Naive thymus-derived CD8-positive, alpha-beta T cell (primary cell): ENCODE measurements around the gene TMPRSS4. TPM values are rescaled to one million over a fixed set of nuclear protein-coding genes. Genes with fewer than 3 reads are reported as not detected.

Source experiments
- ATAC-seq, 2 donors: fragments of 150-1000 bp; cut with Tn5 transposase in 1 of 2; sonication (Bioruptor Pico), chemical (Tn5 transposase) in 1 of 2; 1 replicate in 1 of 2; 2 replicates in 1 of 2; pipeline ENCODE4 v1.10.0; 2021; ENCODE audit warnings: mild to moderate bottlenecking in 2 of 2, moderate library complexity in 2 of 2
- POLR2A ChIA-PET: fragments of 350-600 bp; sonication (Branson Sonifier 250); formaldehyde crosslinking; loops from one replicate; lab custom pipeline; 2021; ENCODE audit warnings: antibody characterized with exemption; lab: Charles Lee
- DNase-seq, 10 donors: peaks; one replicate each; pipeline versions ENCODE4 v3.0.0 to v3.0.0-alpha.2; 2020 to 2022
- H3K27ac Mint-ChIP-seq, 10 donors: one replicate each; pipeline ENCODE4 v1.8.0; 2020 to 2022; ENCODE audit warnings: mild to moderate bottlenecking in 10 of 10, mixed read lengths in 10 of 10, moderate library complexity in 4 of 10, inconsistent platforms in 1 of 10
- H3K27me3 Mint-ChIP-seq, 5 donors: one replicate each; pipeline ENCODE4 v1.8.0; 2021 to 2022; ENCODE audit warnings: mixed read lengths in 5 of 5
- H3K36me3 Mint-ChIP-seq, 3 donors: one replicate each; pipeline ENCODE4 v1.8.0; 2020 to 2022; ENCODE audit warnings: mixed read lengths in 3 of 3, mild to moderate bottlenecking in 2 of 3, inconsistent platforms in 1 of 3
- H3K4me1 Mint-ChIP-seq, 4 donors: one replicate each; pipeline ENCODE4 v1.8.0; 2021 to 2022; ENCODE audit warnings: mixed read lengths in 4 of 4
- H3K4me3 Mint-ChIP-seq, 10 donors: one replicate each; pipeline ENCODE4 v1.8.0; 2020 to 2022; ENCODE audit warnings: mild to moderate bottlenecking in 10 of 10, mixed read lengths in 10 of 10, moderate library complexity in 6 of 10, inconsistent platforms in 1 of 10
- H3K9me3 Mint-ChIP-seq, 9 donors: one replicate each; pipeline ENCODE4 v1.8.0; 2020 to 2022; ENCODE audit warnings: mixed read lengths in 9 of 9, mild to moderate bottlenecking in 3 of 9, inconsistent platforms in 1 of 9, moderate library complexity in 1 of 9
- polyA plus RNA-seq, 3 donors: library from polyadenylated mRNA; unstranded; fragments of 300-500 nt; fragmentation: Illumina TruSeq; gene quantifications; one replicate each; pipeline ENCODE4 v1.2.3, GENCODE V29; 2021
- total RNA-seq, 8 experiments: library from RNA in 2 of 8; stranded (reverse) in 2 of 8; gene quantifications; one replicate each; pipeline ENCODE4 v1.2.3 and lab custom pipeline; 2021 to 2026

The TMPRSS4 gene
- total and polyA plus RNA-seq, 5 experiments from 2014 or later, result not detected

DNA sequence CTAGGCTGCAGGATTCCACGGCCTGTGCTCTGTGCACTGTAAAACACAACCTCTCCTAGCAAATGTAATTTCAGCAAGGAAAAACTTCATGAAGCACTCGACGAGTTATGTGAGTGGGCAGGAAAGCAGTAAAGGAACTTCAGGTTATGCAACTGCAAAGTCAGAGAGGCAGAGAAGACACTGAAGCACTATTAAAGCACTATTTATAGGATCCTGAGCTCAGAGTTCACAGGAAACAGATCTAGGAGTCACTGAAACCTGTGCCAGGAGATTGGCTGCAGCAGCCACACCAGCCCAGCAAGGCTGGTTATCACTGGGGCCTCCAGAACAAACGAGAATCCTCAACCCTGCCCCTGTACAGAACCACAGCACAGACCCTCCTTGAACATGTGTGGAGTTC is 7.4 kb downstream of the TMPRSS4 start:
- H3K4me1 Mint-ChIP-seq, result peaks cover 3 to 15% (median 6%) of the 10 kb centered on the region in 4 donors
- H3K4me3 Mint-ChIP-seq, result no peak overlapping the region
- peaks cover 0 to 22% (median 13%) of the 10 kb centered on the region in 3 donors for H3K36me3 Mint-ChIP-seq
- ATAC-seq, result no peak
- H3K27me3 Mint-ChIP-seq, result peaks cover 0 to 6% (median 0%) of the 10 kb centered on the region in 5 donors
- POLR2A ChIA-PET, result no interaction called here
- no peak for DNase-seq
- H3K27ac Mint-ChIP-seq, result peak overlapping the region in 5 of 10 donors; percentile 15 to 81 (median 68)
- peaks cover 0 to 31% (median 17%) of the 10 kb centered on the region in 9 donors for H3K9me3 Mint-ChIP-seq

DNA sequence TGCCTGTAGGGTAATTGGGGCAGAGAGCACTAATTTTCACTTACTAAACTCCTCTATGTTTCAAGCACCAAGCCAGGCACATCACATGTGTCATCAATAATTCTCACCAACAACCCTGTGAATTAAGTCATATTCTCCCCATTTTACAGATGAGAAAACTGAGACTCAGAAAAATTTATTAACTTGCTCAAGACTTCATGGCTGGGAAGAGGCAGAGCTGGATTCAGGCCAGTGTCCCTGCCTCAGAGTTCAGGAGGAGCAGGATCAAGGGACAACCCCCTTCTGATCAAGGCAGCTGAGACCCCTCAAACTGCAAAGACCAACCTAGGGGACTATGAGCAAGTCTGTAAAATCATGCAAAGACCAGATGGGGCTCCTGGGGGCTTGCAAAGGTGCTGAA is 7.8 kb downstream of the TMPRSS4 start:
- H3K4me1 Mint-ChIP-seq, result peaks cover 3 to 15% (median 6%) of the 10 kb centered on the region in 4 donors
- H3K4me3 Mint-ChIP-seq, result no peak overlapping the region
- H3K9me3 Mint-ChIP-seq, result peaks cover 0 to 32% (median 19%) of the 10 kb centered on the region in 9 donors
- H3K36me3 Mint-ChIP-seq, result peaks cover 0 to 22% (median 13%) of the 10 kb centered on the region in 3 donors
- no peak for DNase-seq
- POLR2A ChIA-PET, result interaction anchor here (0.6 kb wide), 1 partner anchor 32 kb away, joined by 3 read pairs; no protein-coding TSS in a partner anchor
- H3K27me3 Mint-ChIP-seq, result peaks cover 0 to 9% (median 3%) of the 10 kb centered on the region in 5 donors
- ATAC-seq, result no peak
- H3K27ac Mint-ChIP-seq, result no peak overlapping the region

DNA sequence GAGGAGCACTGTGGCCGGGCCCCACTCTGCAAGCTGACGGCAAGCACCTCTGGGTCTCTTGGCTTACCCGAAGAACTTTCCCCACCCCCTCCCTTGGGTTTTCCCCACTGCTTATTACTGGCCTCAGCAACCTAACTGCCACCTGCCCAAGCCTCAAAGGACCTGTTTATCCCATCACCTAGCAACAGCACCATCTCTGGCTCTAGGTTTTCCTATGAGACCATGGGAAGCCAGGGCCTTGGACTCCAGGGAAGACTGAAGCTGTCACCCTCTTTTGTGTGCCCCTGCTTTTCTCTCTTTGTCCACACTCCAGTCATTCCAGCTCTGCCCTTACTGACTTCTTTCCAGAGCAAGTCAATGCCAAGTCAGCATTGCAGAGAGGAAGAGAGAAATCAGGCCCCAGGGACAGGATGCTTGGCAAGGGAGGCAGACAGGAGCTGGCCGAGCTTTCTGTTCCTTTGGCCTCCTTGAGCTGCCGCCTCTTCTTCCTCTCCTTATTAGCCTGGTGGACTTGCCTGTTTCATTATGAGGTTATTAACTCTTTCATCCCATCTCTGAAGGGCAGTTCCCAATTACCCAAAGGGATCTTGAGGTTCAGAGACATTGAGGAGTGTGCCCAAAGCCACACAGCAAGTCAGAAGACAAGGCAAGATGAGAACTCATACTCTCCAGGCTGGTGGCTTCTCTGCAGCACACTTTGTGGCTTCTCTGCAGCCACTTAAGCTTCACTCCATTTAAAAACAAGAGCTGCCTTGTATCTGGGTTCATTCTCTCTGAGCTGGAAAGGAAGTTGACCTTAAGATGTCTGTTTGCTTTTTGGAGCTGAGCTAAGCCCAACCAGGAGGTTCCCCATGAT is 10.3 kb downstream of the TMPRSS4 start, which contains the start of gene SMIM35:
SMIM35 (minus strand) TSS at position 51 of the 856 bp plus-strand sequence. CDS start 206 bp downstream, outside the sequence.
- Mint-ChIP-seq H3K27ac (no peak within 1 kb of the TSS), H3K27me3 (peaks cover 0 to 10% (median 6%) of the 10 kb centered on the region in 5 donors), H3K9me3 (peaks cover 0 to 34% (median 19%) of the 10 kb centered on the region in 9 donors), H3K4me3 (no peak within 1 kb of the TSS), H3K4me1 (peaks cover 3 to 15% (median 6%) of the 10 kb centered on the region in 4 donors), H3K36me3 (peaks cover 0 to 22% (median 13%) of the 10 kb centered on the region in 3 donors)
- no peak for DNase-seq
- no peak for ATAC-seq
- POLR2A ChIA-PET, result interaction anchor here (0.7 kb wide), 1 partner anchor 266 kb away, joined by 4 read pairs; no protein-coding TSS in a partner anchor

DNA sequence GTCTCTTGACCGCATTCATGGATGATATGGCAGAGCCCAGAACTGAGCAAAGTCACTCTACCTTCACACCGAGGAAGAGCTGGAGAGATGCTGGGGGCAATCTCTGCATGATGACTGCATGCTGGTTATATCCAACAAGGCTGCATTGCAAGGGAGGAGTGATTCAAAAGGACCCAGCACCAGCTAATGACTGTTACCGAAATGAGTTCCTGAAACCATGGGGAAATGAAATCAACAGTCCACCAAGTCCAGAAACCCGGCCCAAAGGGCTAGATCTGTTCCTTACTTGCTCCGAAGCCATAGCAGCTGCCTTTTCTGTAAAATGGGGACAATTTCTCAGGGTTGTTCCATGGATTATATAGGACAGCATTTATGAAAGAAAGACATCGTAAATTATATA is 11.1 kb downstream of the TMPRSS4 start:
- ATAC-seq (no peak), DNase-seq (no peak)
- Mint-ChIP-seq H3K27me3 (peaks cover 0 to 10% (median 6%) of the 10 kb centered on the region in 5 donors), H3K36me3 (peaks cover 0 to 22% (median 13%) of the 10 kb centered on the region in 3 donors), H3K4me3 (no peak overlapping the region), H3K9me3 (peaks cover 0 to 34% (median 19%) of the 10 kb centered on the region in 9 donors), H3K27ac (no peak overlapping the region), H3K4me1 (peaks cover 3 to 15% (median 6%) of the 10 kb centered on the region in 4 donors)
- POLR2A ChIA-PET, result no interaction called here

GRCh38 chr11:118088531-118088930 is 11.7 kb downstream of the TMPRSS4 start:
- H3K27me3 Mint-ChIP-seq, result peaks cover 0 to 10% (median 6%) of the 10 kb centered on the region in 5 donors
- ATAC-seq (no peak), DNase-seq (no peak)
- POLR2A ChIA-PET, result no interaction called here
- peaks cover 0 to 34% (median 19%) of the 10 kb centered on the region in 9 donors for H3K9me3 Mint-ChIP-seq
- H3K4me1 Mint-ChIP-seq, result peaks cover 3 to 11% (median 6%) of the 10 kb centered on the region in 4 donors
- no peak overlapping the region for H3K4me3 Mint-ChIP-seq
- peaks cover 0 to 22% (median 13%) of the 10 kb centered on the region in 3 donors for H3K36me3 Mint-ChIP-seq
- no peak overlapping the region for H3K27ac Mint-ChIP-seq

GRCh38 chr11:118090545-118091162 is 13.8 kb downstream of the TMPRSS4 start:
- peaks cover 0 to 13% (median 6%) of the 10 kb centered on the region in 5 donors for H3K27me3 Mint-ChIP-seq
- POLR2A ChIA-PET, result interaction anchor here (0.6 kb wide), 1 partner anchor 159 kb away, joined by 3 read pairs; no protein-coding TSS in a partner anchor
- ATAC-seq (no peak), DNase-seq (no peak)
- H3K9me3 Mint-ChIP-seq, result peaks cover 0 to 33% (median 19%) of the 10 kb centered on the region in 9 donors
- no peak overlapping the region for H3K4me3 Mint-ChIP-seq
- H3K4me1 Mint-ChIP-seq, result peaks cover 0 to 11% (median under 1%) of the 10 kb centered on the region in 4 donors
- H3K27ac Mint-ChIP-seq, result no peak overlapping the region
- H3K36me3 Mint-ChIP-seq, result peaks cover 0 to 22% (median 13%) of the 10 kb centered on the region in 3 donors

DNA sequence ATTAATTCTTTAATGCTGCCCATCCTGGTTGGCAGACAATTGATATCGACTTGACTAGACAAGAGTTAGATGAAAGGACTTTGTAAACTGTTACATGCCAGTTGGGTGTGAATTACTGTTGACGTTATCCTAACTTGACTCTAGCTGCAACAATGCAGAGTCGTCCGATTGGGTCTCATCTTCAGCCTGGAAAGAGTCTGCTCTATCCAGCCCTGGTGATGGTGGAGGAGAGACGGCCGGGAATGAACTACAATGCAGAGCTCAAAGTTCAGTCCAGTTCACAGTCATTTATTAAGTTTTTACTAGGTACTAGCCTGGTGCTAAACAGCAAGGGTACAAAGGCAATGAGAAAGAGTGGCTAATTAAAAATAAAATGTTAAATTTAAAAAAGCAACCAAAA is 14.8 kb downstream of the TMPRSS4 start:
- POLR2A ChIA-PET, result no interaction called here
- DNase-seq (no peak), ATAC-seq (no peak)
- Mint-ChIP-seq H3K27ac (no peak overlapping the region), H3K27me3 (peaks cover 0 to 13% (median 6%) of the 10 kb centered on the region in 5 donors), H3K4me1 (peaks cover 0 to 11% (median under 1%) of the 10 kb centered on the region in 4 donors), H3K4me3 (no peak overlapping the region), H3K9me3 (peaks cover 0 to 27% (median 19%) of the 10 kb centered on the region in 9 donors), H3K36me3 (peaks cover 0 to 20% (median 13%) of the 10 kb centered on the region in 3 donors)

GRCh38 chr11:118092907-118093571 is 16.2 kb downstream of the TMPRSS4 start:
- peaks cover 0 to 15% (median 9%) of the 10 kb centered on the region in 9 donors for H3K9me3 Mint-ChIP-seq
- DNase-seq (no peak), ATAC-seq (no peak)
- H3K36me3 Mint-ChIP-seq, result peaks cover 0 to 11% (median 6%) of the 10 kb centered on the region in 3 donors
- no peak overlapping the region for H3K4me3 Mint-ChIP-seq
- POLR2A ChIA-PET, result no interaction called here
- no peak overlapping the region for H3K27ac Mint-ChIP-seq
- H3K27me3 Mint-ChIP-seq, result peaks cover 2 to 13% (median 6%) of the 10 kb centered on the region in 5 donors
- peaks cover 0 to 11% (median under 1%) of the 10 kb centered on the region in 4 donors for H3K4me1 Mint-ChIP-seq

GRCh38 chr11:118095493-118095892 is 18.6 kb downstream of the TMPRSS4 start:
- POLR2A ChIA-PET, result no interaction called here
- no peaks in the 10 kb centered on the region for H3K4me1 Mint-ChIP-seq
- H3K9me3 Mint-ChIP-seq, result peaks cover 0 to 2% (median 0%) of the 10 kb centered on the region in 9 donors
- H3K27ac Mint-ChIP-seq, result no peak overlapping the region
- peaks cover 0 to 9% (median 3%) of the 10 kb centered on the region in 5 donors for H3K27me3 Mint-ChIP-seq
- no peak for ATAC-seq
- H3K4me3 Mint-ChIP-seq, result no peak overlapping the region
- H3K36me3 Mint-ChIP-seq, result no peaks in the 10 kb centered on the region
- DNase-seq, result no peak

- Mint-ChIP-seq H3K9me3 (no peaks in the 10 kb centered on the region), H3K27me3 (peaks cover 0 to 6% (median 3%) of the 10 kb centered on the region in 5 donors)
- POLR2A ChIA-PET, result no interaction called here
Observed at GRCh38 chr11:118095967-118096367, 19.1 kb downstream of the TMPRSS4 start.

DNA sequence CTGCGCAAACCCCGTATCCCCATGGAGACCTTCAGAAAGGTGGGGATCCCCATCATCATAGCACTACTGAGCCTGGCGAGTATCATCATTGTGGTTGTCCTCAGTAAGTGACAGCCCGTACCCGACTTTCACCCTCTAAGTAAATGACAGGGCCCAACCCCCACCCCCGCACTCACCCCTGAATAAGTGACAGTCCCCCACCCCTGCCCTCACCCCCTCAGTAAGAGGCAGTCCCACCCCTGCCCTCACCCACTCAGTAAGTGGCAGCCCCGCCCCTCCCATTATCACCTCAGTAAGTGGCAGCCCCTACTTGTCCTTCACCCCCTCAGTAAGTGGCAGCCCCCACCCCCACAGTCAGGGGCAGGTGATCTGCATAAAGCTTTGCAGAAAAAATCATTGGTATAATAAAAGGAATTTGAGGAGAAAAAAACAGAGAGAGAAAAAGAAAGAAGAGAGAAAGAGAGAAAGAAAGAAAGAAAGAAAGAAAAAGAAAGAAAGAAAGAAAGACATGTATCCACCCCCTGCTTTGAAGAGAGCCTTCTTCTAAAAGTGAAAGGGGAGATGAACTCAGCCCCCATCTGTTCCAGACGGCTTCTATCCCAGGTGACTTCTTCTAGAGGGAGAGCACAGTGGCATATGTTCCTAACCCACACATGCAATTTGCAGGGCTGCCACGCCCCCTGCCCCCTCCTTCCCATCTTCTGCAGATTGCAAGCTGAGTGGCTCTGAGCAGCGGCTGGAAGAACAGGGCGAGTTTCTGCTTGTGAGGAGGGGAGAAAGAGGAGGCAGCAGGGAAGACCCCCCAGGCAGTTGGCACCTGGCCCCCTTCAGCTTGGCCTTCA is 22.3 kb downstream of the TMPRSS4 start:
- no peak for ATAC-seq
- H3K27me3 Mint-ChIP-seq, result peaks cover 0 to 5% (median 1%) of the 10 kb centered on the region in 5 donors
- no peak overlapping the region for H3K27ac Mint-ChIP-seq
- H3K4me1 Mint-ChIP-seq, result peaks cover 0 to 2% (median 0%) of the 10 kb centered on the region in 4 donors
- no peaks in the 10 kb centered on the region for H3K36me3 Mint-ChIP-seq
- POLR2A ChIA-PET, result no interaction called here
- no peak overlapping the region for H3K4me3 Mint-ChIP-seq
- H3K9me3 Mint-ChIP-seq, result no peaks in the 10 kb centered on the region
- no peak for DNase-seq

More at GRCh38 chr11:118095967-118096367, 19.1 kb downstream of the TMPRSS4 start:
- no peak for ATAC-seq
- DNase-seq, result no peak
- H3K4me1 Mint-ChIP-seq, result no peaks in the 10 kb centered on the region
- no peak overlapping the region for H3K27ac Mint-ChIP-seq
- H3K4me3 Mint-ChIP-seq, result no peak overlapping the region
- no peaks in the 10 kb centered on the region for H3K36me3 Mint-ChIP-seq
